Measurements from ENCODE around the gene DOCK3.
"Not testable (repeated sequence)": the region's sequence is repeated elsewhere in the genome, so short reads cannot be mapped to it uniquely, and the experiment has no call there.

The DOCK3 gene

GRCh38 chr3:50885070-50885850 lies 210.5 kb downstream of the DOCK3 start:
- no peak for DNase-seq (ENCODE audit: low read depth in 1 of 2, low spot score in 1 of 2)
- no peak overlapping the region for H3K27ac ChIP-seq (replicated peaks)
- H3K4me3 ChIP-seq (replicated peaks; ENCODE audit: insufficient read depth, low read length) = no peak overlapping the region
- no peaks in the 10 kb centered on the region for H3K27me3 ChIP-seq (ENCODE audit: insufficient read depth, poor library complexity, severe bottlenecking)
- no peak for TF ChIP-seq GABPA (IDR thresholded peaks at IDR 0.05; ENCODE audit: low read depth)

GRCh38 chr3:50890688-50891344 lies 216.1 kb downstream of the DOCK3 start:
- Histone ChIP-seq H3K4me3 (replicated peaks; ENCODE audit: insufficient read depth, low read length) (no peak overlapping the region), H3K27me3 (ENCODE audit: insufficient read depth, poor library complexity, severe bottlenecking) (no peaks in the 10 kb centered on the region), H3K27ac (replicated peaks) (no peak overlapping the region)
- TF ChIP-seq REST (IDR thresholded peaks at IDR 0.05; ENCODE audit: insufficient replicate concordance, low read depth) (no peak), GABPA (IDR thresholded peaks at IDR 0.05; ENCODE audit: low read depth) (no peak)
- DNase-seq (ENCODE audit: low read depth in 1 of 2, low spot score in 1 of 2) = no peak

GRCh38 chr3:50901097-50901496 lies 226.4 kb downstream of the DOCK3 start:
- not testable (repeated sequence) for H3K4me3 ChIP-seq (replicated peaks; ENCODE audit: insufficient read depth, low read length); DNase-seq (ENCODE audit: low read depth in 1 of 2, low spot score in 1 of 2); H3K27me3 ChIP-seq (ENCODE audit: insufficient read depth, poor library complexity, severe bottlenecking); H3K27ac ChIP-seq (replicated peaks)

GRCh38 chr3:50912746-50913145 lies 238.0 kb downstream of the DOCK3 start:
- Histone ChIP-seq H3K4me3 (replicated peaks; ENCODE audit: insufficient read depth, low read length) (no peak overlapping the region), H3K27ac (replicated peaks) (no peak overlapping the region), H3K27me3 (ENCODE audit: insufficient read depth, poor library complexity, severe bottlenecking) (no peaks in the 10 kb centered on the region)
- no peak for DNase-seq (ENCODE audit: low read depth in 1 of 2, low spot score in 1 of 2)
- TF ChIP-seq GABPA (IDR thresholded peaks at IDR 0.05; ENCODE audit: low read depth) = no peak
- no peak for TF ChIP-seq REST (IDR thresholded peaks at IDR 0.05; ENCODE audit: insufficient replicate concordance, low read depth)
- TF ChIP-seq CTCF (IDR thresholded peaks at IDR 0.05; ENCODE audit: insufficient read depth, low read length) = no peak
- no peak for TF ChIP-seq POLR2AphosphoS5 (IDR thresholded peaks at IDR 0.05; ENCODE audit: low read depth)
- TF ChIP-seq SPI1 (IDR thresholded peaks at IDR 0.05; ENCODE audit: borderline replicate concordance, low read depth) = no peak

- no peak overlapping the region for H3K4me3 ChIP-seq (replicated peaks; ENCODE audit: insufficient read depth, low read length)
- no peak for DNase-seq (ENCODE audit: low read depth in 1 of 2, low spot score in 1 of 2)
- H3K27me3 ChIP-seq (ENCODE audit: insufficient read depth, poor library complexity, severe bottlenecking) = no peaks in the 10 kb centered on the region
- TF ChIP-seq REST (IDR thresholded peaks at IDR 0.05; ENCODE audit: insufficient replicate concordance, low read depth) = no peak
- TF ChIP-seq POLR2AphosphoS5 (IDR thresholded peaks at IDR 0.05; ENCODE audit: low read depth) = no peak
- TF ChIP-seq GABPA (IDR thresholded peaks at IDR 0.05; ENCODE audit: low read depth) = no peak
- TF ChIP-seq CTCF (IDR thresholded peaks at IDR 0.05; ENCODE audit: insufficient read depth, low read length) = no peak
- TF ChIP-seq SPI1 (IDR thresholded peaks at IDR 0.05; ENCODE audit: borderline replicate concordance, low read depth) = no peak
- H3K27ac ChIP-seq (replicated peaks) = no peak overlapping the region
Measured at GRCh38 chr3:50913260-50913659, 238.5 kb downstream of the DOCK3 start.

GRCh38 chr3:50922071-50922470 lies 247.3 kb downstream of the DOCK3 start:
- H3K27me3 ChIP-seq (ENCODE audit: insufficient read depth, poor library complexity, severe bottlenecking); H3K27ac ChIP-seq (replicated peaks); DNase-seq (ENCODE audit: low read depth in 1 of 2, low spot score in 1 of 2); H3K4me3 ChIP-seq (replicated peaks; ENCODE audit: insufficient read depth, low read length): not testable (repeated sequence)

Data from HL-60 (cell line).